Choroid plexus epithelial cell (primary cell): ENCODE results near the gene OTX2.

Source experiments
- DNase-seq: peaks from one replicate; pipeline ENCODE4 v3.0.0-alpha.2; 2010; ENCODE audit warnings: low read depth
- H3K4me3 ChIP-seq: 2 replicates; pipeline ENCODE4 v1.5.1; 2011; ENCODE audit warnings: low read depth, mild to moderate bottlenecking, control low read depth, low read length, moderate library complexity
- CTCF ChIP-seq: conservative IDR thresholded peaks from 2 replicates; pipeline ENCODE4 v1.5.1; 2011; ENCODE audit warnings: low read depth, mild to moderate bottlenecking, control low read depth, inconsistent platforms, low read length, moderate library complexity

The OTX2 gene

DNA sequence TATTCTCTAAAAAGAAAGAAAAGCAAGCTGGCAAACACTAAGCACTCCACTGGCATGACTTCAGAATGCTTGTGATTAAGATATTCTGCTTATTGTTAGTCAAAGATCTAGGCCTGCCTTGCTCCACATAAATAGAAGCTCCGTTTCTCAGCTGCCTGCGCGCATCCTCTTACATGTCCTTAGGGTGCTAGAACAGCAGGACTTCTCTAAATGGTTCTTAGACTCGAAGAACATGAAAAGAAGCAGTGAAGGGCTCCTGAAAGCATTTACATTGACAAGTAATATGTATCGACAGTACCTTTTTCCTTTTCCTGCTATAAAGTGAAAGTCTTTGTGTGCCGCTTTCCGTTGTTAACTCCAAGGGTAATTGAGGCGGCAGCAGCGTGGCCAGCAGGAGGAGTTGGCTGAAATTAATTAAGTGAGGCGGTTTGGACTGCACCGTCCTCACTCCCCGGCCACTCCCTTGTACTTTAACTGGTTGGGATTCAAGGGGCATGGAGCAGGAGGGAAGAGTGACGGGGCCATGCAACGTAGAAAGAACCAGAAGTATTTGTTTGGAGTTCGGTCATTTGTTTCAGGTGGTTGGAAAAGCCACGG is 34.2 kb upstream of the OTX2 start:
- no peak for DNase-seq
- no peak for TF ChIP-seq CTCF
- H3K4me3 ChIP-seq, result no peak overlapping the region

DNA sequence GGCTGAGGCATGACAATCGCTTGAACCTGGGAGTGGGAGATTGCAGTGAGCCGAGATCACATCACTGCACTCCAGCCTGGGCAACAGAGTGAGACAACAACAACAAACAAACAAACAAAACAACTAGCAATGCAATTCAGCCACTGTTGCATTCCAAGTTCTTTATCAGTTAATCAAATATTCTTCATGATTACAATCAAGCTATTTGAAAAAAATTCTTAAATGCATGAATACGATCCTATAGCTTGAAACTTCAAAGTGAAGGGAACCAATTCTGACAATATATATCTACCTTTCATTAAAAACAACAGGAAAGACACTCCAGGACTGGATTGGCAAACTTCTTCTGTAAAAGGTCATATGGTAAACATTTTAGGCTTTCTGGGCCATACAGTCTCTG is 31.3 kb upstream of the OTX2 start:
- H3K4me3 ChIP-seq, result no peak overlapping the region
- TF ChIP-seq CTCF, result no peak
- no peak for DNase-seq

DNA sequence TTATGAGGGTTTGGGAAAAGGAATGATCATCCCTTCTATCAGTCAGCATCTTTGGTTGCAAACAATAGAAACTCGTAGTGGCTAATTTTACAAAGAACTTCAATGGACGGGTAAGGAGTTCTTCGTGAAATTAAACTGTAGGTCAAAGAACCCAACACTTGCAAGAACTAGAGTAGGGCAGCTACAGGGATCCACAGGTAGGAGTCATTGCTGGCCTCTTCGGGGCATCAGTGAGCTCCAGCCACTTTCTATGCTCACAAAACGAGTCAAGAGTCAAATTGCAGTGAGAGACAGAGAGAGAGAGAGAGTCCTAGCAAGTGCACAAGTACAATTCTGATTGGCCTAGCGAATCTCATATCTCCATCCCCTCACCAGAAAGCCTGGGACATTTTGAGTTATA is 29.9 kb upstream of the OTX2 start:
- TF ChIP-seq CTCF, result no peak
- no peak overlapping the region for H3K4me3 ChIP-seq
- DNase-seq, result no peak

DNA sequence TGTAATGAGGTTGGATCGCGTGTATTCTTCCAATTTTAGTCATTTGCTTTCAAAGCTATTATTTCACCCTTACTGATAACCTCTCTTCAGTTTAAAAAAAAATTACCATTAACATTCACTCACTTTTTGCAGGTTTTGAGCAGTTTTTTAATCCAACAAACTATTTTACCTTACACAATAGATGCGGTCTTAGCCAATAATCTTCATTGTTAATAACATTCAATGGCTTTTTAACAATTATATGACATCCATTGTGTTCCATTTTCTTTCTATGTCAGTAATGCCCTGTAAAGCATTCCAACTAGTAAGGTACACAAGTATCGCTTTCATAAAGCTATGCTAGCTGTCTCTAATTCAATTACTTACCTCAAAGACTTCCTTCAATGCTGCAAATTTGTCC is 18.9 kb upstream of the OTX2 start:
- no peak for DNase-seq
- no peak overlapping the region for H3K4me3 ChIP-seq
- no peak for TF ChIP-seq CTCF

DNA sequence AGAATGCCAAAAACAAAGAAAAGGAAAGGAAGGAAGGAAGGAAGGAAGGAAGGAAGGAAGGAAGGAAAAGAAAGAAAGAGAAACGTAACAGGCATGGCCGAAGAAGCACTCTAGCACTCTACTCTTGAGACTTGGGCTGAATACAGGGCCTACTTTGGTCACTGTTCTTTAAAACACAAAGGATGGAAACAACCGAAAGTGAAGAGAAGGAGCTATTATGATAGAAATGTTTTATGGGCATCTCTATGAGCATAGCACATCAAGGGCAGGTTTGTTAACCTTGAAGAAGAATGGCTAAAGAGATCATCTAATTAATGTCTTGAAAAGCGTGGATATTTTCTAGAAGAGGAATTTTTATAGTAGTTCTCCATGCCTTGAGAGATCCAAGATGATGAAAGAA is 15.9 kb upstream of the OTX2 start:
- DNase-seq, result no peak
- no peak overlapping the region for H3K4me3 ChIP-seq
- no peak for TF ChIP-seq CTCF

DNA sequence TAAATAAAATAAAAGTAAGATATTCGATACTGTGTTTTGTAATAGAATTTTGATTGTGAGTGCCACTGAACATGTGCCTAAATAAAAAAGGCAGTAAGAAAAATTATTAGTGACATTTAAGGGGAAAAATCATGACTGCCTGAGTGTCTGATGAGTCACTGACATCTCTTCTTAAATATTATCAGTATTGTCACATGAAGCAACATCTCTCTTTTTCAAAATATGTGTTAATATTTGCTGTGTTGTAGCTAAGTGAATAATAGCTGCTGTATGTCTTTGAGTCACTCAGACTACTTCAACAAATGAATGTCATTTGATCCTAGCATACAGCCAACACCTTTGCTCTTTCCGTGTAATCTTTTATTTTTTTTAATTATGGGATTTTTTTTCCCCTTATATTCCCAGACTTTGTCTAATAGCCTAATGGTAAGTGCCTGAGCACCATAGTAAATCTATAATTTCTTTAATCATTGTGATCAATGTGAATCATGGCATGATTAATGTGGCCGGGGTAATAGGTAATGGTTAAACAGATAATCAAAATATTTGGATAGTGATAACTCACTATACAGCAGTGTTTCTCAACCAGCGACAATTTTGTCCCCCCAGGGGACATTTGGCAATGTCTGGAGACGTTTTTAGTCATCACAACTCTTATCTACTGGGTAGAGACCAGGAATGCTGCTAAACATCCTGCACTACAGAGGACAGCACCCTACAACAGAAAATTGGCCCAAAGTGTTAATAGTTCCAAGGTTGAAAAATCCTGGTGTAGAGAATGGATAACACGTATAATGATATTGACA is 11.7 kb upstream of the OTX2 start:
- TF ChIP-seq CTCF, result no peak
- no peak overlapping the region for H3K4me3 ChIP-seq
- no peak for DNase-seq

DNA sequence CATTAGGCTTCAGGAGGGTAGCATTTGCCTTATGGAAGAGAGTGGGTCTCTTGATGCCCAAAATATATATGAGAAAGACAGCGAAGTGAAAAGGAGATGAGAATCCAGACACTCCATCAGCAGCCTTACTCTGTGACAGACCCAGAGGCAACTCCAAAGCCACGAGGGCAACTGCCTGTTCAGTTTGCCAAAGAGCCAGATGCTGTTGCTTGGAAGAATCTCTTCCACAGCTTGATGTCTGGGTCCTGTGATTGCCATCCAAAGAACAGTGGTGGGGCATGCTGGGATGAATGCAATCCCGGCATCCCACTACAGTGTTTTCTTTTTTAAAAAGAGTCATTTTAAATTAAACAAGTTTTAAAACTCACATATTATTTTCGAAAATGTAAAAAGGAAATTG is 10.9 kb upstream of the OTX2 start:
- H3K4me3 ChIP-seq, result no peak overlapping the region
- TF ChIP-seq CTCF, result no peak
- DNase-seq, result no peak
